Neural cell (in vitro differentiated cells): ENCODE data around the gene ARRB1. TPM values are rescaled to one million over a fixed set of nuclear protein-coding genes. Genes with fewer than 3 reads are reported as not detected.

Experiments
- H2AFZ ChIP-seq: fragments of 200-600, 300-800 bp; sonication (generic), shearing (Covaris generic); 2 replicates; pipeline ENCODE4 v1.6.0; 2014; ENCODE audit warnings: low read depth, mild to moderate bottlenecking, antibody characterized with exemption, low read length, moderate library complexity
- H3F3A ChIP-seq: fragments of 200-600 bp; shearing (Covaris generic); 2 replicates; pipeline ENCODE4 v1.6.1; 2016; ENCODE audit warnings: mild to moderate bottlenecking, moderate library complexity, mixed read lengths, antibody characterized with exemption, low read length; ENCODE audit not compliant: insufficient read depth, poor library complexity, severe bottlenecking
- H3K27ac ChIP-seq: fragments of 200-600, 300-800 bp; sonication (generic), shearing (Covaris generic); 2 replicates; pipeline ENCODE4 v1.5.1; 2014; ENCODE audit warnings: mild to moderate bottlenecking, low read length, moderate library complexity
- H3K27me3 ChIP-seq: fragments of 300-800, 200-600 bp; sonication (generic), shearing (Covaris generic); 2 replicates; pipeline ENCODE4 v1.6.0; 2014; ENCODE audit warnings: mild to moderate bottlenecking, low read depth, low read length, moderate library complexity; ENCODE audit not compliant: insufficient read depth
- H3K36me3 ChIP-seq: fragments of 300-800, 200-600 bp; sonication (generic), shearing (Covaris generic); 2 replicates; pipeline ENCODE4 v1.5.1; 2014; ENCODE audit warnings: mild to moderate bottlenecking, antibody characterized with exemption, low read length, moderate library complexity; ENCODE audit not compliant: insufficient read depth
- H3K4me2 ChIP-seq: fragments of 300-800, 200-600 bp; sonication (generic), shearing (Covaris generic); 2 replicates; pipeline ENCODE4 v1.6.0; 2014; ENCODE audit warnings: mild to moderate bottlenecking, low read length
- H3K4me3 ChIP-seq: fragments of 300-800, 200-600 bp; sonication (generic), shearing (Covaris generic); 2 replicates; pipeline ENCODE4 v1.5.1; 2014; ENCODE audit warnings: mild to moderate bottlenecking, low read length, moderate library complexity
- H3K79me2 ChIP-seq: fragments of 200-600 bp; shearing (Covaris generic); replicated peaks from 2 replicates; pipeline ENCODE4 v1.6.0; 2014; ENCODE audit warnings: mild to moderate bottlenecking, low read length, moderate library complexity; ENCODE audit not compliant: insufficient read depth
- H3K9ac ChIP-seq: fragments of 300-800, 200-600 bp; sonication (generic), shearing (Covaris generic); 2 replicates; pipeline ENCODE4 v1.6.1; 2016; ENCODE audit warnings: mild to moderate bottlenecking, low read length, mixed read lengths
- H3K9me2 ChIP-seq: fragments of 200-600 bp; shearing (Covaris generic); 2 replicates; pipeline ENCODE4 v1.6.1; 2016; ENCODE audit warnings: mild to moderate bottlenecking, low read length, mixed read lengths; ENCODE audit not compliant: insufficient read depth
- H3K9me3 ChIP-seq: fragments of 200-600, 300-800 bp; sonication (generic), shearing (Covaris generic); 2 replicates; pipeline ENCODE4 v1.6.1; 2016; ENCODE audit warnings: mild to moderate bottlenecking, mixed run types, low read length, moderate library complexity, mixed read lengths
- H4K20me1 ChIP-seq: fragments of 200-600 bp; shearing (Covaris generic); 2 replicates; pipeline ENCODE4 v1.6.1; 2016; ENCODE audit warnings: mild to moderate bottlenecking, mixed run types; ENCODE audit not compliant: insufficient read depth
- CTCF ChIP-seq: fragments of 450-650 bp; IDR thresholded peaks from 2 replicates; pipeline ENCODE4 v1.5.1; 2014; ENCODE audit warnings: antibody characterized with exemption, mild to moderate bottlenecking, moderate library complexity; ENCODE audit not compliant: poor library complexity, severe bottlenecking
- EP300 ChIP-seq: fragments of 450-650 bp; conservative IDR thresholded peaks from 2 replicates; pipeline ENCODE4 v1.6.1; 2014; ENCODE audit warnings: antibody characterized with exemption, mild to moderate bottlenecking, moderate library complexity; ENCODE audit not compliant: poor library complexity, severe bottlenecking
- EZH2 ChIP-seq: fragments of 200-600, 300-800 bp; shearing (Covaris generic), sonication (generic); IDR thresholded peaks from 2 replicates; pipeline ENCODE4 v1.6.1; 2014; ENCODE audit warnings: antibody characterized with exemption, low read length, borderline replicate concordance, mild to moderate bottlenecking; ENCODE audit not compliant: insufficient read depth, poor library complexity, severe bottlenecking
- MXI1 ChIP-seq: fragments of 450-650 bp; conservative IDR thresholded peaks from 2 replicates; pipeline ENCODE4 v1.6.1; 2014; ENCODE audit warnings: antibody characterized with exemption, mild to moderate bottlenecking; ENCODE audit not compliant: poor library complexity, severe bottlenecking
- POLR2AphosphoS5 ChIP-seq: IDR thresholded peaks from 2 replicates; pipeline ENCODE4 v1.6.1; 2012
- RAD21 ChIP-seq: fragments of 450-650 bp; conservative IDR thresholded peaks from 2 replicates; pipeline ENCODE4 v1.6.1; 2014; ENCODE audit warnings: antibody characterized with exemption, mild to moderate bottlenecking, moderate library complexity
- REST ChIP-seq: IDR thresholded peaks from 2 replicates; pipeline ENCODE4 v1.6.1; 2012; ENCODE audit warnings: borderline replicate concordance
- SMC3 ChIP-seq: fragments of 450-650 bp; conservative IDR thresholded peaks from 2 replicates; pipeline ENCODE4 v1.6.1; 2014; ENCODE audit warnings: antibody characterized with exemption, mild to moderate bottlenecking, moderate library complexity; ENCODE audit not compliant: poor library complexity
- TAF1 ChIP-seq: IDR thresholded peaks from 2 replicates; pipeline ENCODE4 v1.6.1; 2012; ENCODE audit warnings: low read depth
- polyA plus RNA-seq: library from polyadenylated mRNA; depleted of rRNA; stranded (reverse); fragments of >200 nt; gene quantifications from 2 replicates; pipeline ENCODE4 v1.2.3, GENCODE V29; 2014

Gene ARRB1
- polyA plus RNA-seq, 1 donor from 2014 or later = 5.7 TPM

GRCh38 chr11:75373201-75373600 is 21.7 kb upstream of the ARRB1 start:
- H4K20me1 ChIP-seq = no peaks in the 10 kb centered on the region
- TF ChIP-seq RAD21 = no peak
- TF ChIP-seq EP300 = no peak
- TF ChIP-seq MXI1 = no peak
- TF ChIP-seq REST = no peak
- TF ChIP-seq EZH2 = no peak
- no peak for TF ChIP-seq SMC3
- TF ChIP-seq POLR2AphosphoS5 = no peak
- no peak for TF ChIP-seq CTCF
- no peak for TF ChIP-seq TAF1

GRCh38 chr11:75371949-75372876 is 20.8 kb upstream of the ARRB1 start:
- Histone ChIP-seq H4K20me1 (no peaks in the 10 kb centered on the region), H3K9me2 (no peaks in the 10 kb centered on the region), H3K27me3 (no peaks in the 10 kb centered on the region), H3K4me3 (no peak overlapping the region), H2AFZ (no peak overlapping the region), H3F3A (no peaks in the 10 kb centered on the region), H3K36me3 (no peaks in the 10 kb centered on the region), H3K4me2 (no peak overlapping the region), H3K27ac (no peak overlapping the region), H3K9ac (no peak overlapping the region), H3K79me2 (no peaks in the 10 kb centered on the region), H3K9me3 (no peaks in the 10 kb centered on the region)
- no peak for TF ChIP-seq EP300
- no peak for TF ChIP-seq RAD21
- TF ChIP-seq REST = no peak

More at GRCh38 chr11:75373201-75373600, 21.7 kb upstream of the ARRB1 start:
- H3K9ac ChIP-seq = no peak overlapping the region
- H3K9me3 ChIP-seq = no peaks in the 10 kb centered on the region
- H3K4me2 ChIP-seq = no peak overlapping the region
- no peaks in the 10 kb centered on the region for H3K27me3 ChIP-seq
- no peak overlapping the region for H2AFZ ChIP-seq
- H3K79me2 ChIP-seq = no peaks in the 10 kb centered on the region
- H3K36me3 ChIP-seq = no peaks in the 10 kb centered on the region
- no peak overlapping the region for H3K27ac ChIP-seq
- H3K4me3 ChIP-seq = no peak overlapping the region
- H3K9me2 ChIP-seq = no peaks in the 10 kb centered on the region
- no peaks in the 10 kb centered on the region for H3F3A ChIP-seq
